ENCODE results near the gene ORM1.

The ORM1 gene

GRCh38 chr9:114367772-114368569 is 45.1 kb downstream of the ORM1 start:
- in situ Hi-C loops (cut with HindIII; ENCODE audit: low sequenced_read_pairs): no loop called here
- no peak overlapping the region for H3K4me3 ChIP-seq (ENCODE audit: low read depth, low read length)
- DNase-seq (ENCODE audit: low read depth): no peak
- TF ChIP-seq CTCF (IDR thresholded peaks at IDR 0.05; ENCODE audit: low read depth, low read length, missing control alignments): no peak

- in situ Hi-C loops (cut with HindIII; ENCODE audit: low sequenced_read_pairs): no loop called here
- TF ChIP-seq CTCF (IDR thresholded peaks at IDR 0.05; ENCODE audit: low read depth, low read length, missing control alignments): no peak
- no peak overlapping the region for H3K4me3 ChIP-seq (ENCODE audit: low read depth, low read length)
- no peak for DNase-seq (ENCODE audit: low read depth)
Measured at GRCh38 chr9:114369216-114370130, 46.6 kb downstream of the ORM1 start.

- no peak for DNase-seq (ENCODE audit: low read depth)
- TF ChIP-seq CTCF (IDR thresholded peaks at IDR 0.05; ENCODE audit: low read depth, low read length, missing control alignments): no peak
- in situ Hi-C loops (cut with HindIII; ENCODE audit: low sequenced_read_pairs): no loop called here
- H3K4me3 ChIP-seq (ENCODE audit: low read depth, low read length): no peak overlapping the region
Measured at GRCh38 chr9:114370251-114370967, 47.5 kb downstream of the ORM1 start.

GRCh38 chr9:114370968-114371320 is 48.0 kb downstream of the ORM1 start:
- H3K4me3 ChIP-seq (ENCODE audit: low read depth, low read length): no peak overlapping the region
- in situ Hi-C loops (cut with HindIII; ENCODE audit: low sequenced_read_pairs): no loop called here
- TF ChIP-seq CTCF (IDR thresholded peaks at IDR 0.05; ENCODE audit: low read depth, low read length, missing control alignments): no peak
- DNase-seq (ENCODE audit: low read depth): no peak

- no peak for DNase-seq (ENCODE audit: low read depth)
- TF ChIP-seq CTCF (IDR thresholded peaks at IDR 0.05; ENCODE audit: low read depth, low read length, missing control alignments): no peak
- no peak overlapping the region for H3K4me3 ChIP-seq (ENCODE audit: low read depth, low read length)
- in situ Hi-C loops (cut with HindIII; ENCODE audit: low sequenced_read_pairs): no loop called here
Measured at GRCh38 chr9:114371343-114371944, 48.5 kb downstream of the ORM1 start.

Measured in astrocyte of the cerebellum (primary cell).